Measurements from ENCODE around the gene CT55. TPM values are rescaled to one million over a fixed set of nuclear protein-coding genes. Genes with fewer than 3 reads are reported as not detected.

The CT55 gene
- total and polyA plus RNA-seq, 2 of the 8 experiments (the other 6 are each of a cell fraction or from before 2014, with no cell fraction given), result 0.15 TPM; not detected in 1

GRCh38 chrX:135213200-135213844 lies 42.1 kb upstream of the CT55 start:
- H3K79me2 ChIP-seq (ENCODE audit: control insufficient read depth in 1 of 2, insufficient read depth in 2 of 2, low read length in 2 of 2), result no peaks in the 10 kb centered on the region
- H3K4me3 ChIP-seq (ENCODE audit: extremely low read depth in 1 of 4, insufficient read depth in 2 of 4, low read depth in 3 of 4, low read length in 4 of 4), result no peak overlapping the region

More at GRCh38 chrX:135213200-135213844, 42.1 kb upstream of the CT55 start:
- CTCF ChIA-PET (ENCODE audit: partially characterized antibody), result interaction anchor here (1.1 kb wide), 1 partner anchor 133 kb away, joined by 4 read pairs; no protein-coding TSS in a partner anchor
- H3K9me3 ChIP-seq (ENCODE audit: insufficient read depth in 2 of 2, low read depth in 1 of 2, low read length in 1 of 2), result no peaks in the 10 kb centered on the region
- H2BK12ac ChIP-seq (ENCODE audit: low read depth, low read length), result no peak overlapping the region
- no peak overlapping the region for H3K18ac ChIP-seq (ENCODE audit: extremely low read depth, low read length)
- H3K36me3 ChIP-seq (ENCODE audit: control insufficient read depth in 2 of 4, insufficient read depth in 4 of 4, low read length in 3 of 4), result no peaks in the 10 kb centered on the region
- FAIRE-seq, result no peak
- no peak overlapping the region for H3K56ac ChIP-seq (replicated peaks; ENCODE audit: insufficient read length, low read depth, low read length)
- H4K20me1 ChIP-seq (replicated peaks in 1 of 2; ENCODE audit: control insufficient read depth in 1 of 2, insufficient read depth in 2 of 2, low read length in 2 of 2), result no peaks in the 10 kb centered on the region
- no peak overlapping the region for H3K27ac ChIP-seq (ENCODE audit: low read depth, low read length)
- H3K23ac ChIP-seq (ENCODE audit: insufficient read length), result no peak overlapping the region
- H2AK5ac ChIP-seq (ENCODE audit: low read depth, low read length), result no peak overlapping the region
- no peak overlapping the region for H2BK120ac ChIP-seq (replicated peaks; ENCODE audit: low read depth, low read length)
- POLR2A ChIA-PET (ENCODE audit: partially characterized antibody), result no interaction called here
- H3K9ac ChIP-seq (replicated peaks in 1 of 4; ENCODE audit: extremely low read depth in 1 of 4, low read depth in 3 of 4, low read length in 3 of 4), result no peak overlapping the region
- no peak for DNase-seq (ENCODE audit: low read depth in 1 of 2, low spot score in 2 of 2)
- no peak overlapping the region for H4K5ac ChIP-seq (ENCODE audit: insufficient read length, low read depth, low read length)
- WGBS, 2 experiments (ENCODE audit: extremely low coverage in 1 of 2, insufficient coverage in 1 of 2, insufficient read length in 1 of 2, insufficient replicate concordance in 2 of 2, low coverage in 1 of 2, low lambda C conversion rate in 2 of 2, missing lambda C conversion rate in 1 of 2), result 93% methylated on average over 8 of the region's 8 CpGs; no CpG with 5 or more reads in 1 of the 2 experiments
- no peaks in the 10 kb centered on the region for H3K79me1 ChIP-seq (ENCODE audit: low read depth, low read length)
- no peaks in the 10 kb centered on the region for H3K4me1 ChIP-seq (replicated peaks in 1 of 4; ENCODE audit: control insufficient read depth in 3 of 4, insufficient read depth in 4 of 4, low read length in 3 of 4)
- no peak overlapping the region for H3K4me2 ChIP-seq (ENCODE audit: insufficient read depth in 1 of 2, low read depth in 2 of 2, low read length in 2 of 2)
- H2BK5ac ChIP-seq (ENCODE audit: low read depth, low read length), result no peak overlapping the region
- H3K23me2 ChIP-seq (ENCODE audit: low read depth, low read length), result no peaks in the 10 kb centered on the region
- H3K27me3 ChIP-seq (replicated peaks in 1 of 4; ENCODE audit: control insufficient read depth in 3 of 4, extremely low read depth in 1 of 4, insufficient read depth in 3 of 4, low read length in 3 of 4), result no peaks in the 10 kb centered on the region
- H4K8ac ChIP-seq (ENCODE audit: extremely low read depth, insufficient read depth, low read length), result no peak overlapping the region
- H4K91ac ChIP-seq (replicated peaks; ENCODE audit: insufficient read length, low read length), result no peak overlapping the region
- no peak overlapping the region for H3K4ac ChIP-seq (replicated peaks; ENCODE audit: insufficient read length, low read depth, low read length)
- no peak overlapping the region for H2BK20ac ChIP-seq (ENCODE audit: low read length)
- TF ChIP-seq TEAD4 (IDR thresholded peaks at IDR 0.05; ENCODE audit: low read depth, low read length), result no peak
- no peak for TF ChIP-seq BCL11A (IDR thresholded peaks at IDR 0.05; ENCODE audit: low read depth in 2 of 2, low read length in 2 of 2)
- TF ChIP-seq, protein P1, sequence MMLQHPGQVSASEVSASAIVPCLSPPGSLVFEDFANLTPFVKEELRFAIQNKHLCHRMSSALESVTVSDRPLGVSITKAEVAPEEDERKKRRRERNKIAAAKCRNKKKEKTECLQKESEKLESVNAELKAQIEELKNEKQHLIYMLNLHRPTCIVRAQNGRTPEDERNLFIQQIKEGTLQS (IDR thresholded peaks at IDR 0.05; ENCODE audit: insufficient read depth, low read depth, low read length), result no peak
- TF ChIP-seq RAD21 (IDR thresholded peaks at IDR 0.05 in 1 of 2, conservative IDR thresholded peaks at IDR 0.05 in 1 of 2; ENCODE audit: low read depth in 2 of 2, low read length in 2 of 2), result no peak
- TF ChIP-seq TBP (IDR thresholded peaks at IDR 0.05; ENCODE audit: low read depth, low read length), result no peak
- no peak for TF ChIP-seq CBX5 (IDR thresholded peaks at IDR 0.05; ENCODE audit: low read depth, low read length)
- no peak for TF ChIP-seq SP1 (IDR thresholded peaks at IDR 0.05; ENCODE audit: low read depth, low read length)
- TF ChIP-seq CTBP2 (IDR thresholded peaks at IDR 0.05; ENCODE audit: borderline replicate concordance, insufficient read depth, insufficient read length, low read length), result no peak
- no peak for TF ChIP-seq SRF (IDR thresholded peaks at IDR 0.05; ENCODE audit: low read depth, low read length)
- TF ChIP-seq RXRA (IDR thresholded peaks at IDR 0.05; ENCODE audit: insufficient read depth, low read depth, low read length), result no peak
- no peak for TF ChIP-seq KDM4A (IDR thresholded peaks at IDR 0.05; ENCODE audit: low read depth, low read length, severe bottlenecking)
- no peak overlapping the region for H3K14ac ChIP-seq (ENCODE audit: insufficient read length)
- H2BK15ac ChIP-seq (ENCODE audit: low read length), result no peak overlapping the region
- H2AFZ ChIP-seq (ENCODE audit: low read length), result no peak overlapping the region
